Keratinocyte (primary cell): Measurements from ENCODE around the gene SGO2.

Source experiments
- CTCF ChIP-seq, 3 experiments: IDR thresholded peaks in 1 of 3; conservative IDR thresholded peaks in 1 of 3; optimal IDR thresholded peaks in 1 of 3; 2 replicates in 2 of 3; 3 replicates in 1 of 3; pipeline versions ENCODE3 to v1.5.1; 2011; ENCODE audit warnings: low read length in 3 of 3, mild to moderate bottlenecking in 3 of 3, moderate library complexity in 2 of 3, control low read depth in 1 of 3, inconsistent platforms in 1 of 3; ENCODE audit not compliant: insufficient read depth in 2 of 3; ENCODE audit errors: extremely low read depth in 1 of 3
- EZH2 ChIP-seq: IDR thresholded peaks from one replicate; pipeline ENCODE4 v1.6.1; 2012; ENCODE audit warnings: inconsistent platforms, mild to moderate bottlenecking, low read length, moderate library complexity

- TF ChIP-seq CTCF (optimal IDR thresholded peaks at IDR 0.05 in 1 of 3, IDR thresholded peaks at IDR 0.05 in 1 of 3, conservative IDR thresholded peaks at IDR 0.05 in 1 of 3; ENCODE audit: extremely low read depth in 1 of 3, insufficient read depth in 2 of 3, low read length in 3 of 3) (no peak), EZH2 (no peak)
Measured at GRCh38 chr2:200608341-200609027, 82.5 kb downstream of the SGO2 start.
